HUES6 (cell line): Measurements from ENCODE around the gene TACR2.
A peak's percentile ranks its signal among the peaks of the same experiment; 100 is the strongest.

Source experiments
- H3K27ac ChIP-seq: 2 replicates; pipeline ENCODE4 v1.7.0; 2013; ENCODE audit warnings: low read depth, mild to moderate bottlenecking, low read length, inconsistent platforms
- H3K27me3 ChIP-seq: 2 replicates; pipeline ENCODE4 v1.6.1; 2013; ENCODE audit warnings: low read length; ENCODE audit not compliant: control insufficient read depth, insufficient read depth
- H3K36me3 ChIP-seq: 2 replicates; pipeline ENCODE4 v1.6.1; 2013; ENCODE audit warnings: low read length; ENCODE audit not compliant: control insufficient read depth, insufficient read depth
- H3K4me1 ChIP-seq: 2 replicates; pipeline ENCODE4 v1.6.1; 2013; ENCODE audit warnings: low read length; ENCODE audit not compliant: control insufficient read depth, insufficient read depth
- H3K4me3 ChIP-seq: 2 replicates; pipeline ENCODE4 v1.5.1; 2013; ENCODE audit warnings: low read depth, low read length
- H3K9ac ChIP-seq: one replicate; pipeline ENCODE4 v1.6.1; 2013; ENCODE audit warnings: mild to moderate bottlenecking, low read length
- H3K9me3 ChIP-seq: 2 replicates; pipeline ENCODE4 v1.6.1; 2013; ENCODE audit warnings: low read depth, low read length; ENCODE audit not compliant: control insufficient read depth, insufficient read depth

The TACR2 gene

GRCh38 chr10:69408318-69409175 is 8.2 kb downstream of the TACR2 start:
- Histone ChIP-seq H3K4me3 (peak overlapping the region; percentile 26; the same call in 1 of the 2 replicates), H3K27me3 (no peaks in the 10 kb centered on the region), H3K9ac (no peak overlapping the region), H3K4me1 (peaks cover 28% of the 10 kb centered on the region), H3K9me3 (no peaks in the 10 kb centered on the region), H3K36me3 (0 out of 2 replicates have a peak, but pooled peaks cover 10% of the 10 kb centered on the region), H3K27ac (no peak overlapping the region)

GRCh38 chr10:69407621-69408301 is 9.0 kb downstream of the TACR2 start:
- no peak overlapping the region for H3K27ac ChIP-seq
- peaks cover 17% of the 10 kb centered on the region for H3K36me3 ChIP-seq
- peaks cover 26% of the 10 kb centered on the region for H3K4me1 ChIP-seq
- no peak overlapping the region for H3K9ac ChIP-seq
- no peaks in the 10 kb centered on the region for H3K9me3 ChIP-seq
- H3K4me3 ChIP-seq = no peak overlapping the region
- H3K27me3 ChIP-seq = no peaks in the 10 kb centered on the region

GRCh38 chr10:69406816-69407580 is 9.7 kb downstream of the TACR2 start:
- peaks cover 25% of the 10 kb centered on the region for H3K36me3 ChIP-seq
- H3K27me3 ChIP-seq = no peaks in the 10 kb centered on the region
- no peak overlapping the region for H3K9ac ChIP-seq
- peaks cover 26% of the 10 kb centered on the region for H3K4me1 ChIP-seq
- H3K9me3 ChIP-seq = no peaks in the 10 kb centered on the region
- no peak overlapping the region for H3K4me3 ChIP-seq
- no peak overlapping the region for H3K27ac ChIP-seq

- Histone ChIP-seq H3K27ac (no peak overlapping the region), H3K9ac (no peak overlapping the region), H3K9me3 (no peaks in the 10 kb centered on the region), H3K4me1 (peaks cover 26% of the 10 kb centered on the region), H3K27me3 (no peaks in the 10 kb centered on the region), H3K4me3 (no peak overlapping the region), H3K36me3 (peaks cover 29% of the 10 kb centered on the region)
These were observed 10.4 kb downstream of the TACR2 start for GRCh38 chr10:69406302-69406811.

GRCh38 chr10:69405221-69405620 is 11.5 kb downstream of the TACR2 start:
- no peaks in the 10 kb centered on the region for H3K9me3 ChIP-seq
- no peak overlapping the region for H3K27ac ChIP-seq
- H3K27me3 ChIP-seq = no peaks in the 10 kb centered on the region
- no peak overlapping the region for H3K4me3 ChIP-seq
- H3K9ac ChIP-seq = no peak overlapping the region
- H3K36me3 ChIP-seq = peaks cover 40% of the 10 kb centered on the region
- peaks cover 26% of the 10 kb centered on the region for H3K4me1 ChIP-seq

GRCh38 chr10:69404786-69405185 is 11.9 kb downstream of the TACR2 start:
- Histone ChIP-seq H3K27ac (no peak overlapping the region), H3K4me1 (peaks cover 26% of the 10 kb centered on the region), H3K4me3 (no peak overlapping the region), H3K27me3 (no peaks in the 10 kb centered on the region), H3K36me3 (peaks cover 44% of the 10 kb centered on the region), H3K9me3 (no peaks in the 10 kb centered on the region), H3K9ac (no peak overlapping the region)

- Histone ChIP-seq H3K27ac (no peak overlapping the region), H3K4me3 (no peak overlapping the region), H3K36me3 (peaks cover 57% of the 10 kb centered on the region), H3K9me3 (no peaks in the 10 kb centered on the region), H3K27me3 (no peaks in the 10 kb centered on the region), H3K9ac (no peak overlapping the region), H3K4me1 (peaks cover 26% of the 10 kb centered on the region)
These were observed 13.2 kb downstream of the TACR2 start for GRCh38 chr10:69403519-69403918.

GRCh38 chr10:69403066-69403465 is 13.7 kb downstream of the TACR2 start:
- H3K9ac ChIP-seq = no peak overlapping the region
- H3K4me1 ChIP-seq = peaks cover 25% of the 10 kb centered on the region
- no peak overlapping the region for H3K27ac ChIP-seq
- H3K9me3 ChIP-seq = no peaks in the 10 kb centered on the region
- peaks cover 62% of the 10 kb centered on the region for H3K36me3 ChIP-seq
- no peak overlapping the region for H3K4me3 ChIP-seq
- no peaks in the 10 kb centered on the region for H3K27me3 ChIP-seq

GRCh38 chr10:69402386-69402785 is 14.3 kb downstream of the TACR2 start:
- Histone ChIP-seq H3K27ac (no peak overlapping the region), H3K36me3 (peaks cover 68% of the 10 kb centered on the region), H3K27me3 (no peaks in the 10 kb centered on the region), H3K9ac (no peak overlapping the region), H3K4me3 (no peak overlapping the region), H3K9me3 (no peaks in the 10 kb centered on the region), H3K4me1 (peaks cover 20% of the 10 kb centered on the region)

GRCh38 chr10:69401416-69401815 is 15.3 kb downstream of the TACR2 start:
- Histone ChIP-seq H3K9me3 (no peaks in the 10 kb centered on the region), H3K36me3 (peaks cover 78% of the 10 kb centered on the region), H3K4me1 (peaks cover 10% of the 10 kb centered on the region), H3K27ac (no peak overlapping the region), H3K27me3 (no peaks in the 10 kb centered on the region), H3K4me3 (no peak overlapping the region), H3K9ac (no peak overlapping the region)
